GM21423 (cell line): Measurements from ENCODE around the gene TNFAIP2.
A peak's percentile ranks its signal among the peaks of the same experiment; 100 is the strongest.
"Not testable (repeated sequence)": the region's sequence is repeated elsewhere in the genome, so short reads cannot be mapped to it uniquely, and the experiment has no call there.

Source experiments
- ATAC-seq: cut with Tn5 transposase; IDR thresholded peaks from one replicate; pipeline ENCODE4 v1.9.1; 2021; ENCODE audit warnings: mild to moderate bottlenecking, moderate library complexity; ENCODE audit not compliant: unreplicated experiment

Gene TNFAIP2

DNA sequence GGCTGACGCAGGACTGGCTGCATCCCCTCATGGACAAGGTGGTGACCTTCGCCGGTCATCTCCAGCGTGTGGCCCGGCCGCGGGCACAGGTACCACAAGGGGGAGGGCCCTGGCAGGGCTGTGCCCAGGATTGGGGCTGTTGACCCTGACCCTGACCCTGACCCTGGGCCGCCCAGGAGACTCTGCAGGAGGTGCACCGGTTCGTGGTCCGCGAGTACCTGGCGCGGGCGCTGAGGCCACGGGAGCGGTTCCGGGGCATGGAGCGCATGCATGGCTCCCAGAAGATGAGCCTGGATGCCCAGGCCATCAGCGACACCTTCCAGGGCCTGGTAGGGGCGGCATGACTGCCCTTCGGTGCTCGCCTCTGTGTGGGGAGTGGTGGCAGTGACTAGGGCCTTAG is 15.8 kb upstream of the TNFAIP2 start:
- ATAC-seq, result no peak

- ATAC-seq, result no peak
Observed at GRCh38 chr14:103107941-103108748, 15.1 kb upstream of the TNFAIP2 start.

DNA sequence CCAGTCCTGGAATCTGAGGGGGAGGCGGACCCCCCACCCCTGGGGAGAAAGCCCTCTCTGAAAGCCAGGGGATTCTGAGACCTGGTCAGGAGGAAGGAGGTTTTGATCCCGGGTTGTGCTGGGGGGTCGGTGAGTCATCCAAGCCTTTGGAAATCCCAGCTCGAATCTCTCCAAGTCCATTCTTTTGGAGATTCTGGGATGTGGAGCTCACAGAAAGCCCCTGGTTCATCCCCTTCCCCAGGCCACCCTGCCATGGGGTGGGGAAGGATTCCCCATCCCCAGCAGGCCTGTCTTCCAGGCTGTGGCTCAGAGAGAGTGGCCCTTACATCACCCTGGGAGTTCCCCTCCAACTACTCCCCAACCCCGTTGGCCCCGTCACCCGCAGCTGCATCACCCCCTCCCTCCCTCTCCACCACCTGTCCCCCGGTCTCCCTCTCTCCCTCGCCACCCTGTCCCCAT is 14.5 kb upstream of the TNFAIP2 start:
- ATAC-seq, result peak; percentile 32

GRCh38 chr14:103109535-103110441 is 13.5 kb upstream of the TNFAIP2 start:
- no peak for ATAC-seq

- ATAC-seq, result no peak
Observed at GRCh38 chr14:103110681-103111231, 12.5 kb upstream of the TNFAIP2 start.

GRCh38 chr14:103111232-103111868 is 11.9 kb upstream of the TNFAIP2 start:
- no peak for ATAC-seq

DNA sequence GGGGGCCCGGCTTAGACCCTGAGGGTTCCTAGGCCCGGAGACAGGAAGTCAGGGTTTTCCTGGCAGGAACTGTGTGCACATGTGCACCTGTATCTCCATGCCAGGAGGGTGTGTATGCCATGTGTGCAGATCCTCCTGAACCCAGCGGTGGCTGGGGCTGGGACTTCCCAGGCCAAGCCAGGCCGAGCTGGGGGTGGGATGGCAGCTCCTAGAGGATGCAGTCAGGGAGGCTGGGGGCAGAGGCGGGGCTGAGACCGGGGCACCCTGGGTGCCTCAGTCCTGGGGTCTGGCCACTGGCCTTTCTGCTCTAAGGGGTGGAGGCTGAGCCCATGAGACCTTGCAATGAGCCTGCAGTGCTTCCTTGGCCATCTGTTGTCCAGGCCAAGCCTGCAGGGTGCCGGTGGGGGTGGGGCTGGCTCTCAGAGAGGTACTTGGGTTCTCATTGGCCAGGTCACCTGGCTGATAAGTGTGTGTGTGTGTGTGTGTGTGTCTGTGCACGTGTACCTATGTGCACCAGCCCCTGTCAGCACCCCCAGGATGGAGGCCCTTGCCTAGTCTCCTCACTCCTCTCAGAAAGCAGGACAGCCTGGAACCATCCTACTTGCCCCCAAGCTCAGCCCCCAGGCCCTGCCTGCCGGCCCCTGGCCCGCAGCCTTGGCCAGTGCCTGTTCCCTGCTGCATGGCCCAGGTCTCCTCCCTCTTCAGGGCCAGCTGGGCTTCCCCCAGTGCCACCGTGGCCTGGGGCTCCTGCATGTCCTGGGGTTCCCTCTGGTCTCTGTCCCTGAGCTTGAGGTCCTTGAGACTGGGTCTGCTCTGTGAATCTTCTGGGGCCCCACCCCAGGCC is 10.6 kb upstream of the TNFAIP2 start:
- no peak for ATAC-seq

DNA sequence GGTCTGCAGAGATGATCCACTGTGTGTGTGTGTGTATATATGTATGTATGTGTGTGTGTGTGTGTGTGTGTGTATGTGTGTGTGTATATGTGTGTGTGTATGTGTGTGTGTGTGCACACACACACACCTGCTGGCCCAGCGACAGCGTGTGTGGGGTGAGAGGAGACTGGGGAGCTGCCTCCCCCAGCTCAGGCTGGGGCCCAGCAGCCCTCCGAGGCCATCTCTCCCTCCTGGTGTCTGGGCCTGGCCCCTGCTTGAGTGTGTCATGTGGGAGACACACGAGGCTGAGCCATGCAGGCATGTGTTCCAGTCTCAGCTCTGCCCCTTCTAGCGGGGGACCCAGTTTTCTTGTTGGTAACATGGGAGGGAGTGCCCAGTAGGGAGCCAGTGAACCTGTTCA is 10.0 kb upstream of the TNFAIP2 start:
- ATAC-seq, result no peak

- ATAC-seq, result no peak
Observed at GRCh38 chr14:103113774-103114173, 9.5 kb upstream of the TNFAIP2 start.

- ATAC-seq, result not testable (repeated sequence)
Observed at GRCh38 chr14:103115086-103115679, 8.1 kb upstream of the TNFAIP2 start.

DNA sequence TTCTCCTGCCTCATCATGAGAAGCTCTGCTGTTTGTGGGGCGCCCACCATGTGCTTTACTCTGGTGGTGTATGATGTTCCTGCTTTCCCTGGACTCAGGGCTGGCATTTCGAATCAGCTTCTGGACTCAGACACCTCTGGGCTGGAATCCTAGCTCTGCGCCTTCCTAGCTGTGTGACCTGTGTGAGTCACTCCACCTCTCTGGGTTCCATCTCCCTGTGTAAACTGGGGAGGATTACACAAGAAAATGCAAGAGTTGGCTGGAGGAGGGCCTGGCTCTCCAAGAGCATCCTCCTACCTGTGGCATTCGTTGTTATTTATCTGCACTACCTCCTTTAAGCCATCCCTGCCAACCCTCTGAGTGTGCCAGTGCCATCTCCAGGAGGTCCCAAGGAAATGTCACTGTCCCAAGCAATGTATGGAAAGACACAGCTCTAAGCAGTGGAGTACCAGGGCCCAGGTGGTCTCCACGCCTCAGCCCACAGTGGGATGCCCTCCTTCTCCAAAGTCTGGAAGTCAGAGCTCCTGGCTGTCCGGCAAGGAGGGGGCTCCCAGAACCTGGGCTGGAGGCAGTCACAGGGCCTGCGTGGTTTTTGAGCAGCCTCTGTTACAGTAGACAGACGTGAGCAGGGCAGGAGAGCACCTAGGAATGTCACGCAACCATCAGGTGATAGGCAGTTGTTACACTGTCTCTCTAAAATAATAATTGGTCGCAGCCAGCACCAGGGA is 7.3 kb upstream of the TNFAIP2 start:
- no peak for ATAC-seq

GRCh38 chr14:103116636-103117035 is 6.6 kb upstream of the TNFAIP2 start:
- no peak for ATAC-seq

- not testable (repeated sequence) for ATAC-seq
Observed at GRCh38 chr14:103117499-103117898, 5.8 kb upstream of the TNFAIP2 start.

GRCh38 chr14:103118018-103118662 is 5.1 kb upstream of the TNFAIP2 start:
- no peak for ATAC-seq

GRCh38 chr14:103118663-103119404 is 4.4 kb upstream of the TNFAIP2 start:
- no peak for ATAC-seq

GRCh38 chr14:103119527-103119926 is 3.7 kb upstream of the TNFAIP2 start:
- ATAC-seq, result not testable (repeated sequence)

GRCh38 chr14:103121121-103121845 is 2.0 kb upstream of the TNFAIP2 start:
- ATAC-seq, result no peak
